Bronchial epithelial cell (primary cell): Measurements from ENCODE around the gene ARID3A. TPM values are rescaled to one million over a fixed set of nuclear protein-coding genes. Genes with fewer than 3 reads are reported as not detected.

Experiments
- DNase-seq: peaks from one replicate; pipeline ENCODE4 v3.0.0-alpha.2; 2010; ENCODE audit warnings: low read depth
- FAIRE-seq: peaks from 2 replicates; lab custom pipeline; 2011; peaks lifted over from hg19 to GRCh38; lab: Jason Lieb, UNC
- H3K27me3 ChIP-seq: 2 replicates; pipeline ENCODE4 v1.5.1; 2011; ENCODE audit warnings: low read length; ENCODE audit not compliant: control insufficient read depth, insufficient read depth
- H3K36me3 ChIP-seq: 2 replicates; pipeline ENCODE4 v1.5.1; 2011; ENCODE audit warnings: low read length; ENCODE audit not compliant: control insufficient read depth, insufficient read depth
- H3K4me3 ChIP-seq: 2 replicates; pipeline ENCODE4 v1.5.1; 2011; ENCODE audit warnings: mild to moderate bottlenecking, low read depth, low read length, control low read depth
- CTCF ChIP-seq: IDR thresholded peaks from 2 replicates; pipeline ENCODE4 v1.5.1; 2011; ENCODE audit warnings: mild to moderate bottlenecking, moderate library complexity, low read length, control low read depth, inconsistent platforms; ENCODE audit not compliant: insufficient read depth, severe bottlenecking
- total RNA-seq: library from RNA; depleted of rRNA; stranded (reverse); fragments of >200 nt; gene quantifications from 2 replicates; pipeline ENCODE4 v1.2.1, GENCODE V29; 2014

ARID3A gene
- total RNA-seq, 1 donor from 2014 or later: 15.8 TPM

- H3K4me3 ChIP-seq: no peak overlapping the region
- peaks cover 29% of the 10 kb centered on the region for H3K36me3 ChIP-seq
- TF ChIP-seq CTCF: no peak
- FAIRE-seq: no peak
- no peak for DNase-seq
- H3K27me3 ChIP-seq: no peaks in the 10 kb centered on the region
Observed at GRCh38 chr19:1009041-1009980, 83.5 kb downstream of the ARID3A start.

- FAIRE-seq (no peak), DNase-seq (no peak)
- H3K27me3 ChIP-seq: no peaks in the 10 kb centered on the region
- H3K4me3 ChIP-seq: no peak overlapping the region
- TF ChIP-seq CTCF: no peak
- peaks cover 32% of the 10 kb centered on the region for H3K36me3 ChIP-seq
Observed at GRCh38 chr19:1009981-1010538, 84.2 kb downstream of the ARID3A start.

GRCh38 chr19:1010586-1011510, 85.0 kb downstream of the ARID3A start:
- Histone ChIP-seq H3K27me3 (no peaks in the 10 kb centered on the region), H3K4me3 (no peak overlapping the region), H3K36me3 (peaks cover 39% of the 10 kb centered on the region)
- no peak for FAIRE-seq
- TF ChIP-seq CTCF: no peak
- no peak for DNase-seq

GRCh38 chr19:1011831-1012333, 86.0 kb downstream of the ARID3A start:
- Histone ChIP-seq H3K4me3 (no peak overlapping the region), H3K36me3 (peaks cover 39% of the 10 kb centered on the region), H3K27me3 (no peaks in the 10 kb centered on the region)
- no peak for FAIRE-seq
- TF ChIP-seq CTCF: no peak
- DNase-seq: no peak

- peaks cover 39% of the 10 kb centered on the region for H3K36me3 ChIP-seq
Observed at GRCh38 chr19:1012334-1012733, 86.5 kb downstream of the ARID3A start.

More at GRCh38 chr19:1012334-1012733, 86.5 kb downstream of the ARID3A start:
- no peaks in the 10 kb centered on the region for H3K27me3 ChIP-seq
- DNase-seq: no peak
- FAIRE-seq: no peak
- no peak for TF ChIP-seq CTCF
- H3K4me3 ChIP-seq: no peak overlapping the region
